Left lung (tissue), 10 donors: Measurements from ENCODE around the gene ZNF76. TPM values are rescaled to one million over a fixed set of nuclear protein-coding genes. Genes with fewer than 3 reads are reported as not detected.
A peak's percentile ranks its signal among the peaks of the same experiment; 100 is the strongest.
"Not testable (repeated sequence)": the region's sequence is repeated elsewhere in the genome, so short reads cannot be mapped to it uniquely, and the experiment has no call there.

Source experiments
- ATAC-seq: fragments of 200-7000 bp; cut with Tn5 transposase; one replicate; pipeline ENCODE4 v1.9.1; 2020; ENCODE audit warnings: moderate library complexity
- DNase-seq, 4 donors: peaks; one replicate each; pipeline ENCODE4 v3.0.0-alpha.2; 2013 to 2020
- H3K27ac ChIP-seq, 2 donors: fragments of 200-600 bp; sonication (generic) in 1 of 2; one replicate each; pipeline versions ENCODE4 v1.5.0 to v1.8.0; 2020 to 2021
- H3K27me3 ChIP-seq, 2 donors: fragments of 200-600 bp; sonication (generic) in 1 of 2; one replicate each; pipeline versions ENCODE4 v1.5.0 to v1.8.0; 2020 to 2021
- H3K36me3 ChIP-seq, 2 donors: fragments of 200-600 bp; sonication (generic) in 1 of 2; one replicate each; pipeline versions ENCODE4 v1.5.0 to v1.8.0; 2020 to 2021
- H3K4me1 ChIP-seq, 2 donors: fragments of 200-600 bp; one replicate each; pipeline ENCODE4 v1.8.0; 2021
- H3K4me3 ChIP-seq, 2 donors: fragments of 200-600 bp; sonication (generic) in 1 of 2; one replicate each; pipeline versions ENCODE4 v1.5.0 to v1.8.0; 2020 to 2021; ENCODE audit warnings: mild to moderate bottlenecking in 1 of 2
- H3K9me3 ChIP-seq, 2 donors: fragments of 200-600 bp; sonication (generic) in 1 of 2; one replicate each; pipeline versions ENCODE4 v1.5.0 to v1.8.0; 2020 to 2021
- intact Hi-C, 2 donors: fragments of 100-400 bp; cut with DNase I; formaldehyde crosslinking; loops; one replicate each; pipeline versions ENCODE4 v1.11.2 to v1.14.2; 2022
- polyA plus RNA-seq, 6 donors: library from polyadenylated mRNA; unstranded; fragments of 120-200 nt; gene quantifications; one replicate each; pipeline ENCODE4 v1.2.1, GENCODE V29; 2013; ENCODE audit not compliant: insufficient read length in 6 of 6
- total RNA-seq, 2 donors: library from RNA; stranded (reverse); fragmentation: NEBNext Ultra II Directional; extraction: Animal tissue kit (Norgen Biotek cat#: 25700); gene quantifications; one replicate each; pipeline ENCODE4 v1.2.1, GENCODE V29; 2021
- TF ChIP-seq, protein P1 (sequence below), 2 donors: fragments of 200-600 bp; sonication (generic) in 1 of 2; IDR thresholded peaks; one replicate each; pipeline versions ENCODE4 v1.5.0 to v1.8.0; 2021; ENCODE audit warnings: antibody characterized with exemption in 2 of 2
- donor health status: DM: no; HTN: yes; CAD: no.
- donor health status: DM: no; HTN: no; CAD: no.

ZNF76 gene
- total and polyA plus RNA-seq, 8 donors = 28.3 to 44.4 (median 41.0) TPM

DNA sequence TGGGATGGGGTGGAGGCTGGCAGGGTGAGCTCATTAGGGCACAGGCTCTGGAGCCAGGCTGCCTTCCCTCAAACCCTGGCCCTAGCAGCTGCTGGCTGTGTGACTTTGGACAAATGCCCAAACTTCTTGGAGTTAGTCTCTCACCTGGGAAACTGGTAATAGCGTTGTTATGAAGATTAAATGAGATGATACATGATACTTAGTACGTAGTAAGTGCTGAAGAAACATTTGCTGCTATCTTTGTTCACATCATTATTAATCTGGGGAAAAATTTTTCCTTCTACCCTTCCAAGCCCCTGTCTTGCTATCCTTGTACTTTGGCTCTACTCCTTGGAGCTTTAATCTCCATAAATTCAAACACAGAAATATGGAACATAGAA, 60.5 kb downstream of the ZNF76 start:
- no peaks in the 10 kb centered on the region for H3K9me3 ChIP-seq
- ATAC-seq = no peak
- TF ChIP-seq, protein P1, sequence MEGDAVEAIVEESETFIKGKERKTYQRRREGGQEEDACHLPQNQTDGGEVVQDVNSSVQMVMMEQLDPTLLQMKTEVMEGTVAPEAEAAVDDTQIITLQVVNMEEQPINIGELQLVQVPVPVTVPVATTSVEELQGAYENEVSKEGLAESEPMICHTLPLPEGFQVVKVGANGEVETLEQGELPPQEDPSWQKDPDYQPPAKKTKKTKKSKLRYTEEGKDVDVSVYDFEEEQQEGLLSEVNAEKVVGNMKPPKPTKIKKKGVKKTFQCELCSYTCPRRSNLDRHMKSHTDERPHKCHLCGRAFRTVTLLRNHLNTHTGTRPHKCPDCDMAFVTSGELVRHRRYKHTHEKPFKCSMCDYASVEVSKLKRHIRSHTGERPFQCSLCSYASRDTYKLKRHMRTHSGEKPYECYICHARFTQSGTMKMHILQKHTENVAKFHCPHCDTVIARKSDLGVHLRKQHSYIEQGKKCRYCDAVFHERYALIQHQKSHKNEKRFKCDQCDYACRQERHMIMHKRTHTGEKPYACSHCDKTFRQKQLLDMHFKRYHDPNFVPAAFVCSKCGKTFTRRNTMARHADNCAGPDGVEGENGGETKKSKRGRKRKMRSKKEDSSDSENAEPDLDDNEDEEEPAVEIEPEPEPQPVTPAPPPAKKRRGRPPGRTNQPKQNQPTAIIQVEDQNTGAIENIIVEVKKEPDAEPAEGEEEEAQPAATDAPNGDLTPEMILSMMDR (IDR thresholded peaks at IDR 0.05) = no peak
- no peak overlapping the region for H3K4me3 ChIP-seq
- H3K27me3 ChIP-seq = no peaks in the 10 kb centered on the region
- peaks cover 3 to 8% of the 10 kb centered on the region in 2 donors for H3K4me1 ChIP-seq
- intact Hi-C loops = no loop called here
- H3K36me3 ChIP-seq = peaks cover 0 to 63% of the 10 kb centered on the region in 2 donors
- no peak overlapping the region for H3K27ac ChIP-seq
- no peak for DNase-seq

DNA sequence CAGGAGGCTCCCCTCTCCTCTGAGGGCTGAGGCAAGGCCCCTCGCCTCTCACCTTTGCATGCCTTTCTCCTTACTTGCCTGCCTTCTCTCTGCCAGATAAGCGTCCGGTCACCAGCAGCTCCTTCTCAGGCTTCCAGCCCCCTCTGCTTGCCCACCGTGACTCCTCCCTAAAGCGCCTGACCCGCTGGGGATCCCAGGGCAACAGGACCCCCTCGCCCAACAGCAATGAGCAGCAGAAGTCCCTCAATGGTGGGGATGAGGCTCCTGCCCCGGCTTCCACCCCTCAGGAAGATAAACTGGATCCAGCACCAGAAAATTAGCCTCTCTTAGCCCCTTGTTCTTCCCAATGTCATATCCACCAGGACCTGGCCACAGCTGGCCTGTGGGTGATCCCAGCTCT, 61.6 kb downstream of the ZNF76 start:
- Histone ChIP-seq H3K27ac (no peak overlapping the region), H3K36me3 (peaks cover 0 to 70% of the 10 kb centered on the region in 2 donors), H3K9me3 (no peaks in the 10 kb centered on the region), H3K4me3 (no peak overlapping the region), H3K4me1 (peaks cover 3 to 8% of the 10 kb centered on the region in 2 donors), H3K27me3 (no peaks in the 10 kb centered on the region)
- ATAC-seq = no peak
- no peak for DNase-seq
- intact Hi-C loops = no loop called here
- TF ChIP-seq, protein P1 (IDR thresholded peaks at IDR 0.05) = no peak

DNA sequence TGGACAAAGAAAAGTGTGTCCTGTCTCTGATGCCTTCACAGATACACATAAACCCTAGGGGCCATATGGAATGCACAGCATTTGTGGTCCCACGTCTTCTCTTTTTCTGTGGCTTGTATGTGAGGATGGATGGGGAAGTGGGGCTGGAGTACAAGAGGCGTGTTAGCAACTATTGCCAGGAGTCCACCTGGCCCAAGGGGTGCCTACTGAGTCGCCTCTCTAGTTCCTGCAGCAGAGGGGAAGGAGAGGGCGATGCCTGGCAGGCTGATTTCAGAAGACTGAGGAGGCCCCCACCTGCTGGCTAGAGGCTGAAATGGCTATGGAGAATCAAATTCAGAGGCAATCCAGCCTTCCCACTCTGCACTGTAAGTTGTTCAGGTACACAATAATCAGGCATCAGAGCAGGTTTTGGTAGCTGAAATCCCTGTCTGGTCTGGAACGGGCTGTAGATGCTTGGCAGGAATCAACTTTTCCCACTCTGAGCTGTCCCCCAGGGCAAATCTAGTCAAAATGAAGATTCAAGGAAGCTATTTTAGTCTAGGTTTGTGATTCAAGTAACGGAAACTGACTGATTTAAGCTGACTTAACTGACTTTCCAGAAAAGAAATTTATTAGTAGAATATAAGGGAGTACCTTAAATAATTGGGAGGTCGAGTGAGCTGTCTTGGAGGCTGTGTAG, 68.0 kb downstream of the ZNF76 start:
- Histone ChIP-seq H3K36me3 (peaks cover 0 to 18% of the 10 kb centered on the region in 2 donors), H3K4me1 (no peaks in the 10 kb centered on the region), H3K9me3 (no peaks in the 10 kb centered on the region), H3K27ac (no peak overlapping the region), H3K27me3 (no peaks in the 10 kb centered on the region), H3K4me3 (no peak overlapping the region)
- ATAC-seq (peak; percentile 85), DNase-seq (peak in 2 of 4 donors; percentile 42 to 66)
- TF ChIP-seq, protein P1 (IDR thresholded peaks at IDR 0.05) = peak; percentile 37 to 58
- intact Hi-C loops = no loop called here

DNA sequence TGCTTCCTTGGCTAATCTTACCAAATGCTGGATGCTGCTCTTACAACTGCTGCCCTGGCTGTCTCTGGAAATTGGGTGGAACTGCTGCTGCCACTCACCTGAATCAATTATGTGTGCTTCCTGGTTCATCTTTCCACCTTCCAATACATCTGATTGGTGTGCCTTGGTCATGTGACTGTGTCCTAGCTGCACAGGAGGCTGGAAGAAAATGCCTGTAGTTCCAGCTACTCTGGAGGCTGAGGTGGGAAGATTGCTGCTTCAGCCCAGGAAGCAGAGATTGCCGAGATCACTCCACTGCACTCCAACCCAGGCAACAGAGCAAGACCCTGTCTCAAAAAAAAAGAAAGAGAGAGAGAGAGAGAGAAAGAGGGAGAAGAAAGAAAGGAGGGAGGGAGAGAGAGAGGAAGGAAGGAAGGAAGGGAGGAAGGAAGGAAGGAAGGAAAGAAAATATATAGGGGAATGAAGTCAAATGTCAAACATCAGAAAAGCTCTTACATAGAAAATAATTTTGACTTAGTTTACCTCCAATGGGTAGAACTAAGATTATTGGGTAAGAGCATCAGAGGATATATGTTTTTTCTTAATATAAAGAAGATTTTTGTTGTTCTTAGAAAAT, 68.7 kb downstream of the ZNF76 start:
- Histone ChIP-seq H3K4me1 (no peaks in the 10 kb centered on the region), H3K36me3 (peaks cover 0 to 12% of the 10 kb centered on the region in 2 donors), H3K9me3 (no peaks in the 10 kb centered on the region), H3K27me3 (no peaks in the 10 kb centered on the region), H3K4me3 (no peak overlapping the region), H3K27ac (no peak overlapping the region)
- DNase-seq (no peak), ATAC-seq (no peak)
- TF ChIP-seq, protein P1 (IDR thresholded peaks at IDR 0.05) = no peak
- intact Hi-C loops = no loop called here

DNA sequence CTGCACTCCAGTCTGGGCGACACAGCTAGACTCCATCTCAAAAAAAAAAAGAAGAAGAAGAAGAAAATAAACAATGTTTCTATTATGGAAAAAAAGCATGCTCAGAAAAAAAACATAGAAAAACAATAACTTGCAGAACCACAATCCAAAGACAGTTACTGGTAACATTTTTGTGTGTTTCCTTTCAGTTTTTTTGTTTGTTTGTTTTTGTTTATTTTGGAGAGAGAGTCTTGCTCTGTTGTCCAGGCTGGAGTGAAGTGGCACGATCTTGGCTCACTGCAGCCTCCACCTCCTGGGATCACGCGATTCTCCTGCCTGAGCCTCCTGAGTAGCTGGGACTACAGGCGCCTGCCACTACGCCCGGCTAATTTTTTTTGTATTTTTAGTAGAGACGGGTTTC, 69.4 kb downstream of the ZNF76 start:
- H3K27ac ChIP-seq = not testable (repeated sequence)

More for the DNA sequence above, 69.4 kb downstream of the ZNF76 start:
- intact Hi-C loops, H3K4me1 ChIP-seq, ATAC-seq, DNase-seq, H3K27me3 ChIP-seq, H3K36me3 ChIP-seq, H3K9me3 ChIP-seq, H3K4me3 ChIP-seq: not testable (repeated sequence)
